ENCODE results near the gene ITGA1. TPM values are rescaled to one million over a fixed set of nuclear protein-coding genes. Genes with fewer than 3 reads are reported as not detected.
"Not testable (repeated sequence)": the region's sequence is repeated elsewhere in the genome, so short reads cannot be mapped to it uniquely, and the experiment has no call there.

ITGA1 gene
- polyA plus RNA-seq (ENCODE audit: insufficient read length), result 16.4 TPM

DNA sequence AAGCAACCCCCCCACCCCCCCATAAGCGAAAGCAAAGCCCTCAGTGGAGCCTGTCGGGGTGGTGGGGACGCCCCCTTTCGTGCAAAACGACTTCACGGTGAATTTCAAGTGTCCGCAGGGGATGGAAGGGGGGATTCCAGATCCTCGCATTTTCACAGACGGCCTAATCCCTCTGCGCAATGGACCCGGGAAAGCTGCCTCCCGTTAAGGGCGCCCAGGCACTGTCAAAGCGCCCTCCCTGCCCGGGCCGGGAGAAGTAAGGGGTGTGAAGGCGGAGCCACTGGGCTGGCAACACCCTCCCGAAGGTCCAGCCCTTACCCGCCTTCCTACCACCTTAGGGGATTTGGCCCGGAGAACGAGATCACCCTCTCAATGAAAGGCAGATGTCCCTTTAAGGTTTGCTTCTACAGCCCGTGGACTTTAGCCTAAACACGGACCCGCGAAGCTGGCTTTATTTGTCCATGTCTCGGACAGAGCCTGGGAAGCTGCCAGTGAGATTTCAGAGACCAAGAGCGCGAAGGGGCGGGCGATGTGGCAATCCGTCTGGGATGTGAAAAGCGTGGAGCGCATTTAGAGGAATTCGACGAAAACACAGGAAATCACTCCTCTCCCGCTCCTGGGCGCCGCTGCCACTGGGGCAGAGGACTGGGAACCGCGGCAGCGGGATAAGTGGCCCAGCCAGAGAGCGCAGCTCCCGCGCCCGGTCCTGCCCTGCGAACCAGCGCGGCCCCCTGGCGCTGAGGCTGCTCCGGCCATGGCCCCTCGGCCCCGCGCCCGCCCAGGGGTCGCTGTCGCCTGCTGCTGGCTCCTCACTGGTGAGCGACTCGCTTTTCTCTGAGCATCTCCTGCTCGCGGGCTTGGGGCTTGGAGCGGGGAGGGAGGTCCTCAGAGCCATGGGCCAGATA, at the start of gene ITGA1, which contains the start of gene PELO:
TSS of gene ITGA1 (plus strand) at position 317 of the 905 bp plus-strand sequence. CDS start at position 755, 438 bp downstream.
TSS of gene PELO (plus strand) at position 317 of the 905 bp plus-strand sequence. CDS start 12,479 bp downstream, outside the sequence.
- no peak for DNase-seq (ENCODE audit: low read depth)

DNA sequence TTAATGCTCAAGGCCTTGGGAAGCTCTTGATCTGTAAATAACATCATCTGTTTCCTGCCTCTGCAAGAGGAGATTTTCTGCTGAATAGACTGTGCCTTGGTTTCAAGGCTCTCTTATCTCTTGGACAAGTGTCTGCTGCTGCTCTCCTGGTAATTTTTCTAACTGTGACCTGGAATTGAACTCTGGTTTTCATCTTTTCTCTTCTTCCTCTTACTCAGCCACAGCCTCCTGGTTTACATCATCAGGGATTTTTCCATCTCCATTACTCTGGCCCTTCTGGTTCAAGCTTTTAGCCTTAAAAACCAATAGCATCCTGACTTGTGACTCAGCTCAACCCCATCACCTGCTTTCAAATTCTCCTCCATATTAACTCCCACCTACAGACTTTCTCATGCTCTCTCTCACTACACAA, 49.6 kb upstream of the ITGA1 start:
- DNase-seq (ENCODE audit: low read depth), result no peak

DNA sequence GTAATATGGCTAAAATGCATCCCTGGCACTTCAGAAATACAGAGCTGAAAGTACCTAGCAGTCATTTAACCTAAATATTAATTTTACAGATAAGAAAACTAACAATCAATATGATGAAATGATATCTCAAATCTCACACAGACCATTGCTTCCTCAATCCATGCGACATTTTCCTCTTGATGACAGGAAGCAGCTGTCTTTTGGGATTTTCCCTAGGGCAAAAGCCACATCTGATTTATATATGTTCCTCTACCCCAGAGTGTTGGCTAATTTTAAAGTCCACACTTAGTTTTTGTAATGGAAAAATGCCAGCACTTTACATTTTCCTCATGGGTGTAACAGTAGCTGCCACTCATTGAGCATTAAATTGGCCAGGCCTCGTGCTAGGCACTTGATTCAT, 47.7 kb upstream of the ITGA1 start:
- DNase-seq (ENCODE audit: low read depth), result no peak

DNA sequence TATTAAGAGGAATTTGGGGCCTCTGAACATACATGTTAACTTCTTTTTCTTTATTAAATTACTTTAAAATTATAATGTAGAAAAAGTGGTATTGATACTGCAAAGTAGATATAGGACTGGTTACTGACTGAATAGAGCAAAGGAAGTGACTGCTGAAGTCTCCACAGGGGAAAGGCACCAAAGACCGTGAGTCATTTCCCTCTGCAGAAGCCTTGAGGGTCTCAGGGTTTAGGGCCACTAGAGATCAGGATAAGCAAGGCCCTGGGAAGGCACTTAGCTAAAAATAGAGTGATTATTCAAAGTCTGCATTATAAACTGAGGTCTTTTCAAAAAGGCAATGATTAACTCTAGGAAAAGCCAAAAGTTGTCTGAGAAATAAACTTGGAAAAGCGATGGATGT, 44.7 kb upstream of the ITGA1 start:
- no peak for DNase-seq (ENCODE audit: low read depth)

DNA sequence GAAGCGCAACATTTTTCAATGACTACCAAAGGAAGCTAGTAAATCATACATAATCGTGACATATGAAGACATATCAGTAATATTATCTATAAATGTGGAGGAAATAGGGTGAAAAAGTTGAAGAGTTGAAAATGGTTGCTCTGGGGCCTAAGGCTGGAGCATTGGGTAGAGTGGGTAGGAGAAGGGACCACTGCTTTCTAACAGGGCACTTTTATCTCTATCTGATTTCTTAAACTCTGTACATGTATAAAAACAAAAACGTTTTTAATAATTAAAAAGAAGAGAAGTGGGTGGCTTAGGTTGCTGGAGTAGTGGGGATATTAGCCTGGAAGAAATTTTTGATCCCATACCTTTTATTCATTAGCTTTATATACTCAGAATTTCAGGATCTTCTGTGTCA, 44.2 kb upstream of the ITGA1 start:
- no peak for DNase-seq (ENCODE audit: low read depth)

DNA sequence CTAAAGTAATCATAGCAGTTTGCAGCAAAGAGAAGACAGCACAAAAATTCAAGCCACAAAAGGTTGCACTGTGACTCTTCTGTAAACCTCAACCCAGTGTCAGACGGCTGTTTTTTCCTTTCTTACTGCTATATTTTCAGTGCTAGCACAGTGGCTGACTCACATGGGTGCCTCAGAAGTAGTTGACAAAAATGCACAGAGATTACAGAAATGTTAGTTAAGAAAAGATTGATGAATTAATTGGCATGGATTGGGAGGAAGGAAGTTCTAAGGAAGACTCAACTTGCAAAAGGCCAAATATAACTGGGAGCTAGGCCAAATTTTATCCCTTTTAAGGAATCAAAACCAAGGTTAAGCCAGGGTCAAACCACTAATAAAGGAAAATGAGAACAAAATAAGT, 43.7 kb upstream of the ITGA1 start:
- DNase-seq (ENCODE audit: low read depth), result no peak

DNA sequence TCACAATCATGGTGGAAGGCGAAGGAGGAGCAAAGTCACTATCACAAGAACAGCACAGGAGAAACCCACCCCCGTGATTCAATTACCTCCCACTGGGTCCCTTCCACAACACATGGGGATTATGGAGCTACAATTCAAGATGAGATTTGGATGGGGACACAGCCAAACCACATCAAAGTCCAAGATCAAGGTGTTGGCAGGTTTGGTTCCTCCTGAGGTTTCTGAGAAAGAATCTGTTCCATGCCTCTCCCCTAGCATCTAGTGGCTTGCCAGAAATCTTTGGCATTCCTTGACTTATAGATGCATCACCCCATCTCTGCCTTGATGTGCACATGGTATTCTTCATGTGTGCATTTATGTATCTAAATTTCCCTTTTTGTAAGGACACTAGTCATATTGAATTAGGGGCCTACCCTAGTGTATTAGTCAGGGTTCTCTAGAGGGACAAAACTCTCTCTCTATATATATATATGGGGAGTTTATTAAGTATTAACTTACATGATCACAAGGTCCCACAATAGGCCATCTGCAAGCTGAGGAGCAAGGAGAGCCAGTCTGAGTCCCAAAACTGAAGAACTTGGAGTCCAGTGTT, 42.8 kb upstream of the ITGA1 start:
- not testable (repeated sequence) for DNase-seq (ENCODE audit: low read depth)

DNA sequence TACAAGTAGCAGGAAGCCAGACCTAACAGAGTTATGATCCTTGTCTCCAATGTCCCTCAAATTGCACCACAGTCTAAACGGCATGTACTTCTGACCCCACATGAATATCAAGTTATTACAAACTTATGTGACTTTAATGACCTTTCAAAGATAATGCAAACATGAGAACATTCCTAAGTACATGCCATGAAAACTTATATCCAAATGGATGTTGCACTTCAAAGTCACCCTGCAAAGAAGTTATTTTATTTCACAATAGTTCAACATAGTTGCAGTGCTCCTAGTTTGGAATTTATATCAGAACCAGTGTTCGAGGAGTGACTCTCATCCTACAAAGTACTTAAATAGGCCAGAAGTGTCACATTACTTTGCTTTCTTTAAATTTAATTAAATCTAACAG, 41.2 kb upstream of the ITGA1 start:
- no peak for DNase-seq (ENCODE audit: low read depth)

DNA sequence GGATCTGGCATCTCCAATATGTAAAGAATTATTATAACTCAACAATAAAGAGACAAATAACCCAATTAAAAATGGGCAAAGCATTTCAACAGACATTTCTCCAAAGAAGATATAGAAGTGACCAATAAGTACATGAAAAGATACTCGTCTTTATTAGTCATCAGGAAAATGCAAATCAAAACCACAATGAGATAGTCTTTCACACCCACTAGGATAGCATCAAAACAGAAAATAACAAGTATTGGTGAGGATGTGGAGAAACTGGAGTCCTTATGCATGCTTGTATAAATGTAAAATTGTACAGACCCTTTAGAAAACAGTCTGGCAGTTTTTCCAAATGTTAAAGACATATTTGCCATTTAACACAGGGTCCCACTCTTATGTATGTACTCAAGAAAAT, 39.1 kb upstream of the ITGA1 start:
- no peak for DNase-seq (ENCODE audit: low read depth)

DNA sequence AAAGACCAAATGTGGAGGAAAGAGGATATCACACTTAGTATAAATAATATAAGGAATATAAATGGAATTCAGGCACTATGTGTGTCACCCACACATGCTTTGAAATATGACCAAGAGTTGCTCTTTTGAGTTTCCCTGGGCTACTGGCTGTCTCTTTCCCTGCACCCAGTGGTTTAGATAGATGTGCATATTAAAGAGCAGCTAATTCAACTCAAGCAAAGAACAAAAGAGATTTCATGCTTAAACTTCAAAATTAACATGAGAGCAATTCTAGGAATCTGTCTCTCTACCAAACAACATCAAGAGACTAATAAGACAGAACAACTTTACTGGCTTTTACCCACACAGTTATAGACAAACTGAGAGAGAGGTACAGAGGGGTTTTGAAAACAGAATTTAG, 38.0 kb upstream of the ITGA1 start:
- no peak for DNase-seq (ENCODE audit: low read depth)

DNA sequence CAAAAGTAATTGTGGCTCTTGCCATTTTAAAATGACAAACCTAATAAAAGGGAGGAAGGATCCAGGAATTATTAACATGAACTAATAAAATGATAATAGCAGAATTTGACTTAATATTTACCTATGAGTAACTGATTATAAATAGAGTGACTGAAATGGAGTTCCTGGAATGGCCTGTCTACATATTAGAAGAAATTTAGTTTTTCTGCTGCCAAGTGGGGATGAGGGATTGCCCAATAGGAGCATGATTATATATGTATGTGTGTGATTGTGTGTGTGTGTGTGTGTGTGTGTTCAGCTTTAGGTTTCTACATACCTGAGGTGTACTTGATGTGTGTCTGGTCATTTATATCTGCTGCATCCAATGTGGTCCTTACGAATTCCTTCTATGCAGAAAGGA, 36.6 kb upstream of the ITGA1 start:
- no peak for DNase-seq (ENCODE audit: low read depth)

DNA sequence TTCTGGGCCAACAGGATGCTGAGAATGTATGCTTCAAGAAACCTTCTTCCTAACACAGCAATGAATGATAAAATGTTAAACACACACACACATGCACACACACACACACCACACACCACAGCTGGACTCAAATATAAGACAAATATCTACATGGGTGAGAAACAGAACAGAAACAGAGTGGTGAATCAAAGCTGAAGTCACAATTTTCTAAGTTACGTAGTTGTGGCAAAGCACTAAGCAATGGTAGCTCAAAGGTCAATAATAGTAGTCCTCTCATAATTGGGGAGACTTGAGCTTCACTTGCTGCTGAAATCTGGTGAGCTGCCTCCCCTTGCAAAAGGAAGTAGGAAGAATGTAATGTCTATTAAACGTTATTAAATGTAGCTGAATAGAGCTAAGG, 33.7 kb upstream of the ITGA1 start:
- DNase-seq (ENCODE audit: low read depth), result no peak

DNA sequence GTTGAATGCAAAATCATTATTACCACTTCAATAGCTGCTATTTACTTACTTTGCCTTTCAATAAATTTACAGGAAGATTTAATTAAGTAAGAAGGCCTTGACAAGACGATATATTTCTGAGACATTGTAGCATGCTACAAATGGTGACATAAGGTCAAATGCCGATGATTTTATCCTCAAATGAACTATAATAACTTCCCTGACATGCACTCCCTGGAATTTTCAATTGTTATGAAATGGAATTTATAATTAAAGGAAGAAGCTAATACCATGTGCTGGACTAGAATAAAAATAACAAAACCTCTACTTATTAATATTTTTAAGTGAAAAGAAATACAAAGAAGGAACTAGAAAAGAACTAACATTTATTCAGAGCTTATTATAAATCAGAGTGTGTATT, 30.2 kb upstream of the ITGA1 start:
- no peak for DNase-seq (ENCODE audit: low read depth)

DNA sequence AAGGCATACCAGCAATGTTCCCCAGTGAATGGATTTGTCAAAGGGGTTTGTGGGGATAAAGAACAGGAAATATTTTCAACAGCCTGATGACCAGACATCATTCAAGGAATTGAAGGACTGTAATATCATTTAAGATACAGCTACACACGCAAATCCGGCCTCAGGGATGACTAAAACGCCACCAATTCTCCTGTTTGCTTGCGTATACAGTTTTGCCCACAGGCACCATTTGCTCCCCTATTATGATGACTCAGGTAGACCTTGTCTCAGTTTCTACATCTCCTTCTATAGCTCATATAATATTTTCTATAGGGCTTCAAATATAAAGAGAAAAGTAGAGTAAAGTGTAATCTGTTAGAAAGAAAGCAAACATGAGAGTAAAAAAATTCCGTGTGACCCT, 29.7 kb upstream of the ITGA1 start:
- no peak for DNase-seq (ENCODE audit: low read depth)

DNA sequence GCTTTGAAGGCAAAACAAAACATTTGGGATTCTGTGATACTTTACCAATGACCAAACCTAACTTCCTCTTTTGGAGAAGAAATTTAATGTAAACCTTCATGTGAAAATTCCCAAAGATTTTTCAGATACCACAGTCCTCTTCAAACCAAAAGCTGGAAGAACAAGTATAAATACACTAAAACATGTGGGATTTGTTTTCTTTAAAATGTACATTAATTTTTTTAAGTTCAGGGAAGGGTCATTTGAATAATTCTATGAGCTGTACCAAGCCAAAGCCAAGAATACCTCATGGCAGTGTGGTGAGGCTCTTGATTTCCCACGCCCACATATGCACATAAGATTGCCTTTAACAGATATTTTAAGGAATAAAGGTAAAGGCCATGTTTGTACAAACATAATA, 28.4 kb upstream of the ITGA1 start:
- DNase-seq (ENCODE audit: low read depth), result no peak

DNA sequence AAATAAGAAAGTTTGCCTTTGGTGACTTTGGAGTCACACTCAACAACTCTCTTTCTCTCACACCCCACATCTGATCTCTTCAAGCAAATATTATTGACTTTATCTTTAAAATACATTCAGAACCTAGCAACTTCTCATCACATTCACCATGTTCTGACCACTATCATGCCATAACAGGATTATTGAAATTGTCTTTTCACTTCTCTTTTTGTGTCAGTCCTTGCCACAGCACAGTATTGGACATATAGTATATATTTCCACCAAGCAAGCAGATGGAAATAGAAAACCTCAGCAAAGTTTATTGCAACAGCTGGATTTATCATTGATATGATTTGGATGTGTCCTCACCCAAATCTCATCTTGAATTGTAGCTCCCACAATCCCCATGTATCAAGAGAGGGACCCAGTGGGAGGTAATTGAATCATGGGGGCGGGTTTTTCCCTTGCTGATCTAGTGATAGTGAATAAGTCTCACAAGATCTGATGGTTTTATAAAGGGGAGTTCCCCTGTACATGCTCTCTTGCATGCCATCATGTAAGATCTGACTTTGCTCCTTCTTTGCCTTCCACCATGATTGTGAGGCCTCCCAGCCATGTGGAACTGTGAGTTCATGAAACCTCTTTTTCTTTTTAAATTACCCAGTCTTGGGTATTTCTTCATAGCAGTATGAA, 26.9 kb upstream of the ITGA1 start:
- DNase-seq (ENCODE audit: low read depth), result no peak

DNA sequence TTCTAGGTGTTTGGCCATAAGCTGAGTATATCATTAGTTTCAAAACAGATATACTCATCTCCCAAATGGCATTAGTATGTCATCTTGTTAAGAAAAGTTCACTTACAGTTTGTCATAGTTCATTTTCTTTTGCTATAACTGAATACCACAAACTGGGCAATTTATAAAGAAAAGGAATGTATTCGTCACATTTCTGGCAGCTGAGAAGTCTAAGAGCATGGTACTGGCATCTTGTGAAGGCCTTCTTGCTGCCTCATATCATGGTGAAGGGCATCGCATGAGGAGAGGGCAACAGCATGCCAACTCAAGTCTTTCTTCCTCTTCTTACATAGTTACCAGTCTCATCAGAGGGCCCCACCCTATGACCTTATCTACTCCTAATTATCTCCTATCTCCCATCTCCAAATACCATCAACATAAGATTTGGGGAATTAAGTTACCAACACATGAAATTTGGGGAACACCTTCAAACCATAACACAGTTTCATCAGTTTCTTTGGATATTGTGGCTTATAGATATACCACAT, 20.4 kb upstream of the ITGA1 start:
- DNase-seq (ENCODE audit: low read depth), result no peak

DNA sequence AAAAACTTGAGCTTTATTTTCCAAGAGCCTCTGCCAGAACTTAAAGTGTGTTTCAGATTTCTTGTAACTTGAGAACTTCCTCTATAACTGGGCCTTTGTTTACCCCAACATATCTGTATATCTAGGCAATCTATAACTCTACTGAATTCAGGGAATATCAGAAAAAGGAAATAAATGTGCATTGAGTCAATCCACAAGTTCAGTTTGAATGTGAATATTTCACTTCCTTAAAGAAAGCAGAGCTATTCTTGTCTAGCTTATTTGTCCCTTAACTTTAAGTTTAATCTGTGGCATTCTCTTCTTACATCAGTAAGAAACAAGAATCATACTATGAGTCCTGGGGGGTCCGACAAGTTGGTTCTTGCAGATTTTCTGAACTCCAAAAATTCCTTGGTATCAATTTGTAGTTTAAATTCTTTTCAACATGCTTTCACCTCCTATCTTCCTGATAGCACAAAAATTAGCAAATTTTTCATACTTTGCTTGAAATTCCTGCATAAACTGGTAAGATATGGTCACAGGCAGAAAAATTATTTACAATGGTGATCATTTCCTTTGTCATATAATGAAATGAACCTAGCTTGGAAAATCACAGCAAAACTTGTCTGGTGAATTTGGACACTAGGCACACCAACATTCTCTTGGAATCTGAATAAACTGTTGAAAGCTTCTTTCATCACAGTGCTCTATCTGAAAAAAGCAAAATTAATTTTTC, 19.8 kb upstream of the ITGA1 start:
- no peak for DNase-seq (ENCODE audit: low read depth)

DNA sequence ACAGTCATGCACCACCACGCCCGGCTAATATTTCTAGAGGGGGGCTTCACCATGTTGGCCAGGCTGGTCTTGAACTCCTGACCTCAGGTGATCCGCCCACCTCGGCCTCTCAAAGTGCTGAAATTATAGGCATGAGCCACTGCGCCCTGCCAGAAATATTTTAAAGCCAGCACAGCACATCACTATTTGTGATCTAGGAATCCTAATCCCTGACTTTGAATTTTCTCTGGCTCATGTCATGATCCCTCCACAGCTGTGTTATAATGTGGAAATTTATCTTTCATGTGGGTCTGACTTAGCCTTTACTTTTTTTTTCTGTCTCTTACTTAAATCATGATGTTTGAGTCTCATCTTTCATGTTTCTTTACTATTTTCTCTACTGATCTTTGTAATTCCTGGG, 18.7 kb upstream of the ITGA1 start:
- no peak for DNase-seq (ENCODE audit: low read depth)

DNA sequence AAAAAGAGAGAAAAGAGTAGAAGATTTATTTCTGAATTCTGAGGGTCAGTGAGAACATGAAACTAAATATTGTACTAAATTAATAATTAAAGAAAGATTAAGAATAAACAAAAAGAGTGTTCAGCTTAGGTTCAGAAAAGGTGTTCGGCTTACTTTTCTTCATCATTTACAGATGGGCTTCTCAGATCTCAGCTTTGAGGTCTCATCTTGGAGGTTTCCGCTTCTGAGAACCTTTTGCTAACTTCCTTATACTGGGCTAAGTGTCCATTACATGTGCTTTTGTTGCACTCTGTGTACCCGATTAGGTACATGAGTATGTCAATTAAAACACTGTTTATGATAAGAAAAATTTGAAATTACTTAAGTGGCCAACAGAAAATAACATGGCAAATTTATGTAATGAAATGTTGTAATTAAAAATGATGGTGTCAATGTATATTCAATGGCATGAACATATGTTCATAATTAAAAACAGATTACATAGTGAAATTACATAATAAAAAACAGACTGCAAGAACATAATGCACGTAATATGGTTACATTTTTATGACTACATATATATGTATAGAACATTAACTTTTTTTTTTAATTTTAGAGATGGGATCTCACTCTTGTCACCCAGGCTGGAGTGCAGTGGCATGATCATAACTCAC, 17.3 kb upstream of the ITGA1 start:
- no peak for DNase-seq (ENCODE audit: low read depth)

DNA sequence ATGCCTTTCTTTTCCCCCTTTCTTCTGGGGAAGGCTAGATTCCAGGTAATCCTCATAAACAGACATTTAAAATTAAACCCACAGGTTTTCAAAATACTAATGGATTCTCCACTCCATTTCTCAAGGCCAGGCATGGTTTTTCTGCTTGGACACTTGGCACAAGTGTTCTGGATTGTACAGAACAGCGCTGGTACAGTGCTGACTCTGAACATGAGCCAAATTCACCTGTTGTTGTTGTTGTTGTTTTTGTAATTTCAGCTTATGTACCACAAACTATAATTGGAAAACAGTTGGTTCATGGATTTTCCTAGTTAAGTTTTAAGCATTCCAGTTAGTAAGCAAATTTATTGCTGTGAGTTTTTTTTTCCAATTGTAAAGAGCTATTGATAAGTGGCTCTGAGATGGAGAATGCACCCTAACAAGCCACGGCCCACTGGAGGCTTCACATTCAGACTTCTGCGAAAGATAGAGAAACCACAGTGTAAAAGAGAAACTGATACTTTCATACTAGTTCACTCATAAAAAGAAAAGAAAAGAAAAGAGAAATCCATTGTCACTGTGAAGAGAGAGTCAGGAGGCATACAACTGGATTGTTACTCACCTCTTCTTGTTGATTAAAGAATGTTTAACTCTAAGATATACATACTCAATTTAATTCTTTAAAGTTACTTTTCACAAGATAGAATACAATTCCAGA, 16.2 kb upstream of the ITGA1 start:
- DNase-seq (ENCODE audit: low read depth), result no peak

Measured in forelimb muscle (tissue), 1 donor.